Stimulated activated CD8-positive, alpha-beta memory T cell treated with anti-CD3 and anti-CD28 coated beads, Interleukin-4, amount 100 ng/mL, for 24 hours (primary cell): Measurements from ENCODE around the gene NCAPD3.
"Not testable (repeated sequence)": the region's sequence is repeated elsewhere in the genome, so short reads cannot be mapped to it uniquely, and the experiment has no call there.

ENCODE experiments used
- DNase-seq: peaks from one replicate; pipeline ENCODE4 v3.0.0-alpha.2; 2020; ENCODE audit warnings: low read depth

The NCAPD3 gene

DNA sequence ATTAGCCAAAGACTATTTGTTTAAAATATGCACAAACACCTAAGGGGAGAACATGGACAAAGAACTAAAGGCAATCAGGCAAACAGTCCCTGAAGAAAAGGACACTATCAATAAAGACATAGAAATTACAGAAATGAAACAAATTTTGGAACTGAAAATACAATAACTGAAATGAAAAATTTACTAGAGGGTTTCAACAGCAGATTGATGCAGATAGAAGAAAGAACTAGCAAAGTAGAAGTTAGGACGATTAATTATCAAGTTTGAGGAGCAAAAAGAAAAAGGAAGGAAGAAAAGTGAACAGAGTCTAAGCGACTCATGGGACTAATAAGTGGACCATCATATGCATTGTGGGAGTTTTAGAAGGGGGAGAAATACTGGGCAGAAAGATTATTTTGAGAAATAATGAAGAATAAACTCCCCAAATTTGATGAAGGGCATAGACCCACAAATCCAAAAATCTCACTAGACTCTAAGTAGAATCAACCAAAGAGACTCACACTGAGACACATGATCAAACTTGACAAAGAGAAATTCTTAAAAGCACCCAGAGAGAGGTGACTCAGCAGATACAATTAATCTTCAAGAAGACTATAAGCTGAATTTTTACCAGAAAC is 92.0 kb downstream of the NCAPD3 start:
- no peak for DNase-seq

DNA sequence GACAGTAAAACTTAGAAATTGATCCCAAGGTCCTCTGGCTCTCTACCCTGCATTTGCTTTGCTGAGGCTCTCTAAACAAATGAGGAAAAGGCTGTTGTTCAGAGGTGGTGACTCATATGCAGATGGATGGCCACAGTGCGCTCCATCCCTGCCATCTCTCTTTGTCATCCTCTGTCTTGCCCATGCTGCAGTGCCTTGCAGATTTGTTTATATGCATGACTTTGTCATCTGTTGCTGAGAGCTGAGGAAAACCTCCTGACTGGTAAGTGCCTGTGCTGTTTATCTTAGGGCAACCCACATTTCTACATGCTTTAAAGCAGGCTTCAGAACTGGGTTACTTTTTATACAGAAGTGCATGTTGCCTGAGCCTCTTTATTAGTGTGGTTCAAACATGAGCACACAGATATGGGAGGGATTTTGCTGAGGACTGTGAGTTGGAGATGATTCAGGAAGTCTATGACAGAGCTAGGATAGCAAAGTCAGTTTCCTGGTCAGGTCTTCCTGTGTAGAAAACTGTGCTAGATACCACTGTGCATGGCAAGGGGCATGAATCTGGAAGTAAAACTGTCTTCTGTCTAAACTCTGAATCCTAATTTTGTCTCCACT is 97.4 kb downstream of the NCAPD3 start:
- DNase-seq, result no peak

DNA sequence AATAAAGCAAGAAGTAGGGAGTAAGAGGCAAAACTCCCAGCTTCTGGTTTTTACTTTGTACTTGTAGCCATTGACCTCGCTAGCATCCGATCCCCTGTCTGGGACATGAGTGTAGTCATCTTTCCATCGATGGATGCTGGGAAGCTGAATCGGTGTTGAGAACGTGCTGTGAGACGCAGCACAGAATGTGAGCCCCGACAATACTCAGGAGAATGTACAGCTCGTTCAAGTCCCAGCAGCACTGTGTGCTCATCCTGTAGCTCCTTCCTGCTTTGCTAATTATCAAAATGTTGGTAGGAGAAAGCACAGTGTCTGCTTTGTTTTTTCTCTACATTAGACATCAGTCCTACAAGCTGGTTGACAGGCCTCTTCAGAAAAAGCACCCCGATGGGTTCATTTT is 98.3 kb downstream of the NCAPD3 start:
- no peak for DNase-seq

DNA sequence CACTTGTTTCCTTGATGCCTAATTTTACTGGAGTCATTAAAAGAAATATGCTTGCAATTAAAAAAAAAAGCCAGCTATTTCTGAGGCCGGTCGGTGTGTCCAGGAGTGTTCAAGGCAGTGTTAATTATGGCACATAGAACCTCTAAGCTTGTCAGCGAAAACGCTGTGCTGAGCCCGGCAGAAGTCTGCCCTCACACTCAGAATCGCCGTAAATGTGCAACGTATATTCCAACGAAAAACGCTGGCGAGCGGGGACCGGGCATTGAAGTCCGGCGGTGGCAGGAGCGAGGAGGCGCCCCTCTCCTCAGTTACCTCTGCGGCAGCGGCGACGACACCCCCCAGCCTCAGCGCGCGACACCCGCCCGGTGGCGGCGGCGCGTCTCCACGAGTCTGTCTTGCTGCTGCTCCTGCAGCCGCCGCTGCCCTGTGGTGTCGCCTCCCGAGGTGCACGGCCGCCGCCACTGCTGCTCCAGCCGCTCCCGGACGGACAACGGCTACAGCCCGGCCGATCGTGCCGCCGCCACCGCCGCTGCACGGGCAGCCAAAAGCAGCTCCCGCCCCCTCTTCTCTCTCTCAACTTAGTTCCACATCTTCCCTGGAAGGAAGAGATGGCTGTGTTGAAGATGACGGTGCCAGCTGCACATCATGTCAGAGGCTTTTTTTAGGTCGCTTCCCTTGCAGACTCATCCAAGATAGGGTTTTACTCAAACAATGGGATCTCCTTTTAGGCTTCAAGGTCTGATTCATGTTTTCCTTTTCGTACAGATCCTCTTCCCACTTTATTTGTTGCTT is 98.9 kb downstream of the NCAPD3 start:
- no peak for DNase-seq

DNA sequence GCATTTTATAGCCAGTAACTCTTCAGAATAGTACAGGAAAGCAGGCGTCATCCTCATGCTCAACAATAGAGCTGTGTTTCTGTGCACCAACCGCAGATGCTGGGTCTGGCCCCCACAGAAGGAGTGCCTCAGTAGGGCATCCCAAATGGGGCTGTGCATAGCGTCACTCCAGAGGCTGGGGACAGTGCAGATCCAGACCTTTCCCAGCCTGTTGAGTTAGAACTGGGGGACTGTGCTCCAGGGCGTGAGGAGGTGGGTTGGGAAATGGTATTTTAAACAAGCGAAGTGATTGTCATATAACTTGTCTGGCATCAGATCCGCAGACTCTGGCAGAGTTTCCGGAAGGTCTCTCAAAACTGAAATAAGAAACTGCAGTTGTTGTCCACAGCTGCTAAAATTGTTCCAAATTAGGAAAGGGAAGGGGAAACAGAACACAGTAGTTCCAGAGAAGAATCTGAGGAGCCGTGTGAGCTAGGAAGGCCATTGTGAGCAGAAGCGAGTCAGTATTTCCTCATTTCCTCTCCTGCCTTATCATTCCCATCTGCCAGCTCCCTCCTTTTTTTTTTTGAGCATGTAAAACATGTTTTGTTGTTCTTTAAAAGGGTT is 102.7 kb downstream of the NCAPD3 start:
- DNase-seq, result no peak

DNA sequence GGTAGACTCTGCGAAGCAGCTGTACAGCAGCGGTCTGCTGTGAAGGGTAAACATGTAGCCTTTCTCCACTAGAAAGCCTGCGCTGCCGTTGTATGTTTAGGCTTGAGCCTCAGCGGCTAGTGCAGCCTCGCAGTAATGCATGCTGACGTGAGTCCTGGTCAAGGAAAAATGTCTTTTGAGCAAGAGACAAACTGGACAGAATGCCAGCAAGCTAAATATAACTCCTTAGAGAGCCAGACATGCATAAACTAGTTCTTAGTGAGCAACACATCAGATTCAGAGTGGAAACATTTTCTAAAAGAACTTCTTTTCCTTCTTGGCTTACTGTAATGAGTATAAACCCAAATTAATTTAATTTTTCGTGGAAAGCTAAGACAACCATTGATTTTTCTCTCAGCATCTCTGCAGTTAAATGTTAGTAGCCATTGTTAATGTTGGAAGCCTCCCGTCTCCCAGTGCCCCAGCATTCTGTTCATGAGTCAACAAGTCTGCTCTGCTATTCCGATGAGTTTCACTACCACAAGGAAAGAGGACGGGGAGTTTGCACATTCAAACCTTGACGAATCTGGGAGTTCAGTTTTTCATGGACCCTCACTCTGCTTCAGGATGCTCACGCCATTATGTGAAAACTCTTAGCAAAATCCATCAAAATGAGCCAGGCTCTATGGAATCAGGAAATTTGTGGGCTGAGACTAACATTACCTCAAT is 103.5 kb downstream of the NCAPD3 start:
- DNase-seq, result no peak

DNA sequence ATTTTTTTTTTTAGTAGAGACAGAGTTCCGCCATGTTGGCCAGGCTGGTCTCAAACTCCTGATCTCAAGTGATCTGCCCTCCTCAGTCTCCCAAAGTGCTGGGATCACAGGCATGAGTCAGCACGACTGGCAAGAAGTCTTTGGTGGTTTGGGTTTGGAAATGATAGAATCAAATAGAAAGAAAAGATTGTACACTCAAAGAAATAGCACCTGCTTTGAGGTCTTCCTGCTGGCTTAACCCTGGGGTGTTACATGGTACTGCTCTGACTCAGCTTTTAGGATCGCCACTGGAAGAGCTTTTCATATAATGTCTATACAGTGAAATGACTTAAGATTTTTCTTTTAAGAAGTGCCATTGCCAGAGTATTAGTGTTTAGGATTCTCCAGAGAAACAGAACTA is 104.7 kb downstream of the NCAPD3 start:
- DNase-seq, result no peak

DNA sequence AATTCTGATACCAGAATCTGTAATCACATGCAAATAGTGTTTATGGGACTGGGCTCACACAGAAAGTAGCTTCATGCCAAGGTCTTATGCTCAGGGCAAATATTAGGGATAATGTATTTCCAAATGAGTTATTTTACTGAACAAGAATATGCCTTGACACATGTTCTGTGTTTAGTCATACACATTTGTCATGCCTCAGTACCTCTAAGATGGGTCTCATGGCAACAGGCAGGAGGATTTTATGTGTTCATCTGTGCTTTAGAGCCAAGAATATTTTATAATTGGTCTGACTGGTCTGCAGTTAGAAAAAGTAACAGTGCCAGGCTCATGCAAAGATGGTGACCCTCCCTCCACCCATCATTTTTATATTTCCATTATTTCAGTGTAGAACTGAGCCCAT is 105.8 kb downstream of the NCAPD3 start:
- no peak for DNase-seq

DNA sequence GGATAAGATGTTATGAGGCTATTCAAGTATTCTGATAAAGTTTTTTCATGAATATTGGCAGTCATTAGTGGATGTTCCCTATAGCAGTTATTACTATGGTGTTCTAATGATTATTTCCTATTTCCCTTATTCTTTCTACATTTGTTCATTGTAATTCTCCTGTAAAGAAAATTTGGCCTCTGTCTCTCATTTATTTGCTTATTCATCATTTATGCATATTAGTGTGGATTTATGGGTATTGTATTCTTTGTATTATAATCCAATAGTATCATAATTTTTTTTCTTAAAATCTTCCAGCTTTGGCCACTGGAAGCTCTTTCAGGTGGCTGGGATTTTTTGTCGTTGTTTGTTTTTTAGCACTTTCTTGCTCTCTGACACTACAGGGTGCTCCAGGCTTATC is 107.6 kb downstream of the NCAPD3 start:
- no peak for DNase-seq

DNA sequence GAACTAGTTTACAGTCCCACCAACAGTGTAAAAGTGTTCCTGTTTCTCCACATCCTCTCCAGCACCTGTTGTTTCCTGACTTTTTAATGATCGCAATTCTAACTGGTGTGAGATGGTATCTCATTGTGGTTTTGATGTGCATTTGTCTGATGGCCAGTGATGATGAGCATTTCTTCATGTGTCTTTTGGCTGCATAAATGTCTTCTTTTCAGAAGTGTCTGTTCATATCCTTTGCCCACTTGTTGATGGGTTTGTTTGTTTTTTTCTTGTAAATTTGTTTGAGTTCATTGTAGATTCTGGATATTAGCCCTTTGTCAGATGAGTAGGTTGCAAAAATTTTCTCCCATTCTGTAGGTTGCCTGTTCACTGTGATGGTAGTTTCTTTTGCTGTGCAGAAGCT is 110.0 kb downstream of the NCAPD3 start:
- not testable (repeated sequence) for DNase-seq

DNA sequence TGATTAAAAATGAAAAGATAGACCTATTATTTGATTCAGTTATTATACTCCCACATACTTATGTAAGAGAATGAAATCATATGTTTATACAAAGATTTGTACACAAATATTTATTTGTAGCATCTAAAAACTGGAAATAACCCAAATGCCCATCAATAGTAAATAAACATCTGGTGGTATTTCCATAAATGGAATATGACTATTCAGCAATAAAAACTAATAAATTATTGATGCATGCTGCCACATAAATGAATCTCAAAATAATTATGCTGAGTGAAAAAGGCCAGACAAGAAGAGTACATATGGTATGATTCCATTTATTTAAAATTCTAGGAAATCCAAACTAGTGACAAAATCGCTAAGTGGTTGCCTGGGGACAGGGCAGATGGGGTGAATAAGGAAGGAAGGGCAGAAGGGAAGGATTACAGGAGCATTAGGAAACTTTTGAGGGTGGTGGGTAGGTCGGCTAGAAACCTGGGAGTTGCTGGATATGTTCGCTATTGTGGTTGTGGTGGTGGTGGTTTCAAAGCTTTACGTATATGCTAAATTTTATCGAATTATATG is 113.4 kb downstream of the NCAPD3 start:
- no peak for DNase-seq
